GM10248 (cell line): ENCODE results near the gene SPPL2C.

ENCODE experiments used
- CTCF ChIA-PET: fragments of 300-600 bp; sonication (Branson Sonifier 250); formaldehyde crosslinking; extraction: SDS; loops from one replicate; lab custom pipeline; 2021; ENCODE audit warnings: antibody characterized with exemption; lab: Yijun Ruan, JAX
- POLR2A ChIA-PET: fragments of 350-650 bp; sonication (Branson Sonifier 250); formaldehyde crosslinking; extraction: SDS; loops from one replicate; lab custom pipeline; 2020; ENCODE audit warnings: antibody characterized with exemption; lab: Yijun Ruan, JAX
- DNase-seq: peaks from one replicate; pipeline ENCODE4 v3.0.0; 2012; ENCODE audit errors: extremely low spot score
- TF ChIP-seq, protein P1 (sequence below): IDR thresholded peaks from 2 replicates; pipeline ENCODE4 v1.5.1; 2012; ENCODE audit warnings: mild to moderate bottlenecking, low read depth; ENCODE audit errors: extremely low read depth, missing control alignments, control extremely low read depth

SPPL2C gene

DNA sequence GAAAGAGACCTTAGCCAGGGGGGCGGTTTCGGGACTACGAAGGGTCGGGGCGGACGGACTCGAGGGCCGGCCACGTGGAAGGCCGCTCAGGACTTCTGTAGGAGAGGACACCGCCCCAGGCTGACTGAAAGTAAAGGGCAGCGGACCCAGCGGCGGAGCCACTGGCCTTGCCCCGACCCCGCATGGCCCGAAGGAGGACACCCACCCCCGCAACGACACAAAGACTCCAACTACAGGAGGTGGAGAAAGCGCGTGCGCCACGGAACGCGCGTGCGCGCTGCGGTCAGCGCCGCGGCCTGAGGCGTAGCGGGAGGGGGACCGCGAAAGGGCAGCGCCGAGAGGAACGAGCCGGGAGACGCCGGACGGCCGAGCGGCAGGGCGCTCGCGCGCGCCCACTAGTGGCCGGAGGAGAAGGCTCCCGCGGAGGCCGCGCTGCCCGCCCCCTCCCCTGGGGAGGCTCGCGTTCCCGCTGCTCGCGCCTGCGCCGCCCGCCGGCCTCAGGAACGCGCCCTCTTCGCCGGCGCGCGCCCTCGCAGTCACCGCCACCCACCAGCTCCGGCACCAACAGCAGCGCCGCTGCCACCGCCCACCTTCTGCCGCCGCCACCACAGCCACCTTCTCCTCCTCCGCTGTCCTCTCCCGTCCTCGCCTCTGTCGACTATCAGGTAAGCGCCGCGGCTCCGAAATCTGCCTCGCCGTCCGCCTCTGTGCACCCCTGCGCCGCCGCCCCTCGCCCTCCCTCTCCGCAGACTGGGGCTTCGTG lies 49.5 kb downstream of the SPPL2C start, which contains the start of gene MAPT:
MAPT (plus strand) TSS at position 533 of the 763 bp plus-strand sequence. CDS start 67,784 bp downstream, outside the sequence.
- TF ChIP-seq, protein P1, sequence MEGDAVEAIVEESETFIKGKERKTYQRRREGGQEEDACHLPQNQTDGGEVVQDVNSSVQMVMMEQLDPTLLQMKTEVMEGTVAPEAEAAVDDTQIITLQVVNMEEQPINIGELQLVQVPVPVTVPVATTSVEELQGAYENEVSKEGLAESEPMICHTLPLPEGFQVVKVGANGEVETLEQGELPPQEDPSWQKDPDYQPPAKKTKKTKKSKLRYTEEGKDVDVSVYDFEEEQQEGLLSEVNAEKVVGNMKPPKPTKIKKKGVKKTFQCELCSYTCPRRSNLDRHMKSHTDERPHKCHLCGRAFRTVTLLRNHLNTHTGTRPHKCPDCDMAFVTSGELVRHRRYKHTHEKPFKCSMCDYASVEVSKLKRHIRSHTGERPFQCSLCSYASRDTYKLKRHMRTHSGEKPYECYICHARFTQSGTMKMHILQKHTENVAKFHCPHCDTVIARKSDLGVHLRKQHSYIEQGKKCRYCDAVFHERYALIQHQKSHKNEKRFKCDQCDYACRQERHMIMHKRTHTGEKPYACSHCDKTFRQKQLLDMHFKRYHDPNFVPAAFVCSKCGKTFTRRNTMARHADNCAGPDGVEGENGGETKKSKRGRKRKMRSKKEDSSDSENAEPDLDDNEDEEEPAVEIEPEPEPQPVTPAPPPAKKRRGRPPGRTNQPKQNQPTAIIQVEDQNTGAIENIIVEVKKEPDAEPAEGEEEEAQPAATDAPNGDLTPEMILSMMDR: peak; percentile 93
- peak; percentile 97 for DNase-seq
- ChIA-PET POLR2A (no interaction called here), CTCF (interaction anchor here (0.6 to 1.3 kb wide), 5 partner anchors 11 to 30 kb away, joined by 3 to 5 read pairs (median 3); no protein-coding TSS in a partner anchor)

DNA sequence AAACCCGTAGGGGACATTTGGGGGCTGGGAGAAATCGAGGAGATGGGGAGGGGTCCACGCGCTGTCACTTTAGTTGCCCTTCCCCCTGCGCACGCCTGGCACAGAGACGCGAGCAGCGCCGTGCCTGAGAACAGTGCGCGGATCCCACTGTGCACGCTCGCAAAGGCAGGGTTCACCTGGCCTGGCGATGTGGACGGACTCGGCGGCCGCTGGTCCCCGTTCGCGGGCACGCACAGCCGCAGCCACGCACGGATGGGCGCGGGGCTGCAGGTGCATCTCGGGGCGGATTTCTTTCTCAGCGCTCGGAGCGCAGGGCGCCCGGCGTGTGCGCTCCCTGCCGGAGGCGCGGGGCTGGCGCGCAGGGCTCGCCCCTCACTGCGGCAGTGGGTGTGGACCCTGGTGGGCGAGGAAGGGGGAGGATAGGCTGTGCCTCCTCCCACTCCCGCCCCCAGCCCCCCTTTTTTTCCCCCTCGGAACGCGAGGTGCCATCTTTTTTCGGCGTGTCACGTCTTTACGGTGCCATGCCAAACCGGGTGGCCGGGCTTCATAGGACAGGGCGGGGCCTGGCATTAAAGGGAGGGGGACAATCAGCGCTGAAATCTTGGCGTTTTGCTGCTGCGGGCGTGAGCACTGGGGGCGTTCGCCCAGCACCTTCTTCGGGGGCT lies 50.8 kb downstream of the SPPL2C start:
- DNase-seq: no peak
- POLR2A ChIA-PET: no interaction called here
- TF ChIP-seq, protein P1: peak; percentile 10
- CTCF ChIA-PET: no interaction called here

DNA sequence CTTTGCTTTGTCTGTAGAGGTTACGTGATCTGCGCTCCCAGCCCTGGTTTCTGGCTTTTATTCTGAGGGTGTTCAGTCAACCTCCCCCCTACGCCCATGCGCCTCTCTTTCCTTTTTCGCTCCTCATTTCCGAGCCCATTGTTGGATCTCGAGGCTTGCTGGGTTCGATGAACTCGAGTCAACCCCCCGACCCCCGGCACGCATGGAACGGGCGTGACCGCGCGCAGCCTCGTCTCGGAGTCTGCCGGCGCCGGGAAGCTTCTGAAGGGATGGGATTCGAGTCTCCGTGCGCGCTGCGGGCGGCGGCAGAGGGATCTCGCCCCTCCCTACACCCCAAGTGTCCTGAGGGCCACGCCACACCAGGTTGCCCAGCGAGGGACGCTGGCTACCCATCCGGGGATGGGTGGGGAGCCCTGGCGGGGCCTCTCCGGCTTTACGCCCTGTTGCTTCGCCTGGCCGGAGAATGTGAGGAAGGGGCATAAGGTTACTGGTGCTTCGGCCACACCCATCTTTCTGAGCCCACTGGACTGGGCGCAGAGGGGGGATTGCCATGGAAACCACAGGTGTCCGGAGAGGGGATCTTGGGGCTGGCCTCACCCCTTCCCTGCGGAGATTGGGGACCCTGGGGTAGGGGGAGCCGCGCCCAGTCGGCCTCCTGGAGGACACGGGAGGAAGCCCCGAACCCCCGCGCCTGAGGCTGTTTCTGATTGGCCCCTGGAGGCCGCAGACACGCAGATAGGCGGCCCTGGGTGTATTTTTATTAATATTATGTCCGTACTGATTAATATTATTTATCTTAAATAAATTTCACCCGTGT lies 51.5 kb downstream of the SPPL2C start:
- no peak for DNase-seq
- ChIA-PET POLR2A (no interaction called here), CTCF (no interaction called here)
- TF ChIP-seq, protein P1: no peak
